ENCODE results near the gene ASCC3.

The ASCC3 gene

GRCh38 chr6:100566563-100566962 is 314.6 kb downstream of the ASCC3 start:
- no peak for DNase-seq

DNA sequence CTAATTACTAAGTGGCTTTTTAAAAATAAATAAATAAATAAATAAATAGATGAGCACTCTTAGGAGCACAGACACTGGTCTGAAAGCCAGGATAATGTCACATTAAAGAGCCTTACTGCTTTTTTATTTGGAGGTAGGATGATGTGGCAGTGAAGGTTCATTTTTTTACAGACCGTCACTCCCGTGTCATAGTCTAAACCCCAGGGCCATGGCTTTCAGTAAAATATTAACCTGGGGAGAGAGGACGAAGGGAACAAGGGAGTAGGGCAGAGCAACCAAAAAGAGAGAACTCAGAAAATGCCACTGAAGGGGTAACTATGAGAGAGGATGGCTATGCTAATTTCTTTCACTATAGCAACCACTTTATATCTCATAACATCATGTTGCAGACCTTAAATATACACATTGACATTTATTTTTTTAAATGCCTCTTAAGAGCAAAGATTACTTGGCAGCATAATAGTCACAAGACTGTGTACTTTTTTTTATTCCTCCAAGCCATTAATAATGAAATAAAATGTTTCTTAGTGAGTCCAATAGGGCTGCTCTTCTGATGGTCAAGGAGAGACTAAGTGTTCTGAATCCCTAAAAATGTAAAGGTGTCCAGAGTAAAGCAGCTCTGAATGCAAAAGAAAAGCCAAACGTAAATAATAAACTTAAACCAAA is 315.6 kb downstream of the ASCC3 start:
- no peak for DNase-seq

- DNase-seq: no peak
Observed at GRCh38 chr6:100559859-100560258, 321.3 kb downstream of the ASCC3 start.

DNA sequence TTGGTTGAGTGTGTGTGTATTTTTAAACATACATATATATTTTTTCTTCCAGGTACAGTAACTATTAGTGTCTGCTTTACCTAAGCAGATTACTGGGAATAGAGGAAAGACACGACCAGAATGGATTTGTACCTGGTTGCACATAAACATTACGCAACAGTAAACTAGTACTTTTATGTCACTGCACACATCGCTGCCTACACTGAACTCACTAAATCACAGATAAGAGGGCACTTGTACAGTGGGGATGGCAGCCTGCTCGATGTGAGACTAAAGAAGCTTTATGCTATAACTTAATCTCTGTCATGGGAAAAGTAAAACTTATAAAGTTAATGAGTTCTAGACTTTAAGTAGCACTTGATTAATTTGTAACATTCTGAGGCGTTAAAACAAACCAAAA is 326.9 kb downstream of the ASCC3 start:
- DNase-seq: no peak

GRCh38 chr6:100553243-100553642 is 327.9 kb downstream of the ASCC3 start:
- DNase-seq: no peak

DNA sequence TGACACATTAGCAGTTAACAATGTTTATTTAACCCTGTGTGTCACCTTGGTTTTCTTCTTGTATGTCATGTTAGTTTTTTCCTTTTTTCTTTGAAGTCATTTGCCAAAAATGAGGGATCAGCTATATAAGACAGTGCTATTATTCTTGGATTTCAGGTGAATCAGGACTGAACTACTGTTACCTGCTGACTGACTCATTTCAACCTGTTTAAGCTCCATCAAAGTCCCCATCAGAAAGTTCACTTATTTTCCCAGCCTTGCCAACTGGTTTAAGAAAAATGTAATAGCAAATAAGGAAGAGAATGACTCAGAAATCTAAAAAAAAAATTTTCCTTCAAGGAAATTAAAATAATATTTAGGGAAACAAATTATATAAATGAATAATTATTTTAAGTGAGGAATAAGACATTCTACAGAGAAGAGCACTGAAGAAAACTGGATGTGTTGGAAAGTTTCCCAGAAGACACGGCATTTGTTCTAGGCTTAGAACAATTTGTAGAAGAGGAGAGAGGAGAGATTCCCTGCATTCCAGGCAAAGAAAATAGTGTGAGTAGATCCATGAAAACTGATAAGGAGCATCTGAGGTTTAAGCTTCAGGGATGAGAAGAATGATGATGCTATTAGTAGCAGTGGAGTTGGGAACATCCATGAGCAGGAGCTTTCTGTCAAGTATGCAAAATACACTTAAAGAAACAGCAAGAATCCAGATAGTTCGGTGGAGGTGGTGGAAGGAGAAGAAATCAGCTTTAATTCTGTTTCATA is 331.5 kb downstream of the ASCC3 start:
- no peak for DNase-seq

GRCh38 chr6:100538086-100538485 is 343.0 kb downstream of the ASCC3 start:
- no peak for DNase-seq

DNA sequence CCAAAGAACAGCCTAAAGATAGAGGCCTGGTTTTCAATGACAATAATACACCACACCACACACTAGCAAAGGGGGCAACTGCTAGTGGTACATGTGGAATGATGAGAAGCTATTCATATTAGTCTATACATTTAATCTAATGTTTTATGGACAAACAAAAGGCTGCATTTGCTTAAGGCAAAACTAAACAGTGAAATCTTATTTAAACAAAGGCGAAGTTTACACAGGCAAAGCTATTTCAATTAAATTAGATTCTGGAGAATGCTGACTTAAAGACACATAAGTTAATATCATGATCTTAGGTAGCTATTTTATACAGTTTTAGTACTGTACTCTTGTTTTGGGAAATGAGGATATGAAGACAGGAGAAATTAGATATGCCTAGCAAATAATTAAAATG is 362.5 kb downstream of the ASCC3 start:
- no peak for DNase-seq

GRCh38 chr6:100517633-100518032 is 363.5 kb downstream of the ASCC3 start:
- DNase-seq: no peak

- no peak for DNase-seq
Observed at GRCh38 chr6:100517106-100517505, 364.0 kb downstream of the ASCC3 start.

- DNase-seq: no peak
Observed at GRCh38 chr6:100514660-100515059, 366.5 kb downstream of the ASCC3 start.

GRCh38 chr6:100512203-100512862 is 368.8 kb downstream of the ASCC3 start:
- DNase-seq: no peak

GRCh38 chr6:100509101-100509500 is 372.0 kb downstream of the ASCC3 start:
- DNase-seq: no peak

GRCh38 chr6:100506651-100507050 is 374.5 kb downstream of the ASCC3 start:
- DNase-seq: no peak

DNA sequence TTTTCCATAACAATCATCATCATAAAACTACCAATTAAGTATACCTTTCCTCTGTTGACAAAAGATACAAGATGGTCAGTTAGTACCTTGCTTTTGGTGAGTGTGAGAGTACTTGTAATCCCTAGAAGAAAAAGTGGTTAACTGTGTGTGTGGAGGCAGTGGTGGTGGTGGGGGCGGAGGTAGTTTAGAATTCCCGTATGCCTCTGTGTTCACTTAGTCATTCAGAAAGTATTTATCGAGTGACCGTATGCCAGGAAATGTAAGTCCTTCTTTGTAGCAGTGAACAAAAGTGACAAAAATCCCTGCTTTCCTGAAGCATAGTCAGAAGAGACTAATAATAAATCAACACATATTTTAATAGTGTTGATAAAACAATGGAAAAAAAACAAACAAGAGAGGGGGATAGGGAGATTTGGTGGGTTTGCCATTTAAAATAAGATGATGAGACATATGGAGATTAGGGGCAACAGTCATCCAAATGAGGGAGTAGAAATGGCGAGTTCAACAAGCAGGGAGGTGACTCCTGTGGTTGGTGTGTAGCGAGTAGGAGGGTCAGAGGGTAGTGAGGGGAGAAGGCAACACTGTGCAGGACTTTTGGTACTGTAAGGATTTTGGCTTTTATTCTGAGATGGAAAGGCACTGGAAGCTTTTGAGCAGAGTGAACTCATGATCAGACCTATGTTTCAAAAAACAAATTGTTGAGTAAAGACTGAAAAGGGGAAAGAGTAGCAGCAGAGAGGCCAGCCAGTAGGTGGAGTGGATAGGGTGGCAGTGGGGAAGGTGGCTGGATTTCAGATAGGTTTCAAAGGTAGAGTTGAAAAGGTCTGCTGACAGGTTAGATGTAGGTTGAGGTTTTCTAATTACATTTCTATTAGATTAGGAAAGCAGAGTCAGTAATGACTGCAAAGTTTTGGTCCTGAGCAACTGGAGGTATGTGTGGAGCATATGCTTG is 376.1 kb downstream of the ASCC3 start:
- DNase-seq: no peak

- DNase-seq: no peak
Observed at GRCh38 chr6:100503043-100503705, 378.0 kb downstream of the ASCC3 start.

- DNase-seq: no peak
Observed at GRCh38 chr6:100493206-100493888, 387.8 kb downstream of the ASCC3 start.

- no peak for DNase-seq
Observed at GRCh38 chr6:100491952-100492670, 389.0 kb downstream of the ASCC3 start.

DNA sequence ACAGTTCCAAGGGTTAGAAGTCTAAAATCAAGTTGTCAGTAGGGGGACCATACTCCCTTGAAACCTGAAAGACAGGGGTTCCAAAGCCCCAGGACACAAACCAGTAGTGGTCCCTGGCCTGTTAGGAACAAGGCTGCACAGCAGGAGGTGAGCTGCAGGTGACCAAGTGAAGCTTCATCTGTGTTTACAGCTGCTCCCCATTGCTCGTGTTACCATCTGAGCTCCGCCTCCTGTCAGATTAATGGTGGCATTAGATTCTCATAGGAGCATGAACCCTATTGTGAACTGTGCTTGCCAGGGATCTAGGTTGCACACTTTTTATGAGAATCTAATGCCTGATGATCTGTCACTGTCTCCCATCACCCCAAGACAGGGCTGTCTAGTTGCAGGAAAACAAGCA is 391.1 kb downstream of the ASCC3 start:
- no peak for DNase-seq

DNA sequence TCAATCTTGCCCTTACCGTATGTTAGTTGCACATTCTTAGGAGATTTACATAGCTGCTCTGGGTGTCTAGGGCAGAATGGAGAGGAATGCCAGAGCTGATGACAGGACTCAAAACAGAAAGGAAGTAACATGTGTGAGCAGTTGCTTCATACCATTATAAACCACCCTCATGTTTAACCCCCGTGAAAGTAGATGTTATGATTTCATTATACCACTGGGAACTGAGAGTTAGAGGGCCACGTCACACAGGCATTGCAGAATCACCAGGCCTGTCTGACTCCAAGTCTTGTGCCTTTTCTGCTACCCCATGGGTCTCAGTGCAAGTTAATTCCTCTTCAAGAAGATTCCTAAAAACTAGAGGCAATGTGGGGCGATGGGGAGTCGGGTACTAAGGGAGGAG is 392.9 kb downstream of the ASCC3 start:
- DNase-seq: no peak

GRCh38 chr6:100487638-100488037 is 393.5 kb downstream of the ASCC3 start:
- DNase-seq: no peak

All from activated naive CD4-positive, alpha-beta T cell treated with Interleukin-2 at 50 U/mL for 16 hours (primary cell).